ENCODE data around the gene ZNF649. TPM values are rescaled to one million over a fixed set of nuclear protein-coding genes. Genes with fewer than 3 reads are reported as not detected.

ZNF649 gene
- 0.12 to 0.25 TPM (median 0.19 TPM) in 4 of 5 replicates, not detected in the other for total RNA-seq (2022; extraction: Qiagen RNA extraction; ENCODE audit: low read depth)

GRCh38 chr19:51904331-51905165 is at the start of gene ZNF649:
ZNF649 (minus strand) TSS chr19:51905017; CDS start chr19:51900107, 4,910 bp downstream.

GRCh38 chr19:51926784-51927741 is 22.2 kb upstream of the ZNF649 start, which contains the start of gene ZNF613:
ZNF613 (plus strand) TSS chr19:51927472; CDS start chr19:51936221, 8,749 bp downstream.

GRCh38 chr19:51887522-51888498 is 17.0 kb downstream of the ZNF649 start, which contains the start of gene ZNF577:
ZNF577 (minus strand) TSS chr19:51887951; CDS start chr19:51880382, 7,569 bp downstream.

Other genes with a start within 250 kb of the ZNF649 start
- 7.6 to 19.2 TPM (median 13.6 TPM) in 5 replicates for gene SPACA6, start 211.7 kb downstream of the ZNF649 start, total RNA-seq (2022; extraction: Qiagen RNA extraction; ENCODE audit: low read depth)
- gene HAS1, start 181.0 kb downstream of the ZNF649 start, total RNA-seq (2022; extraction: Qiagen RNA extraction; ENCODE audit: low read depth), result not detected in 5 replicates
- 0.08 to 0.14 TPM (median 0.08 TPM) in 3 of 5 replicates, not detected in the others for gene FPR1, start 153.1 kb downstream of the ZNF649 start, total RNA-seq (2022; extraction: Qiagen RNA extraction; ENCODE audit: low read depth)
- not detected in 5 replicates for gene FPR2, start 143.8 kb downstream of the ZNF649 start, total RNA-seq (2022; extraction: Qiagen RNA extraction; ENCODE audit: low read depth)
- not detected in 5 replicates for gene FPR3, start 109.9 kb downstream of the ZNF649 start, total RNA-seq (2022; extraction: Qiagen RNA extraction; ENCODE audit: low read depth)
- 0.06 to 0.13 TPM in 2 of 5 replicates, not detected in the others for gene ZNF577, start 17.1 kb downstream of the ZNF649 start, total RNA-seq (2022; extraction: Qiagen RNA extraction; ENCODE audit: low read depth)
- gene ZNF613, start 22.5 kb upstream of the ZNF649 start, total RNA-seq (2022; extraction: Qiagen RNA extraction; ENCODE audit: low read depth), result 1.00 to 2.1 TPM (median 1.4 TPM) in 5 replicates
- gene ZNF350, start 81.8 kb upstream of the ZNF649 start, total RNA-seq (2022; extraction: Qiagen RNA extraction; ENCODE audit: low read depth), result 3.3 to 5.9 TPM (median 4.0 TPM) in 5 replicates
- gene ZNF615, start 103.2 kb upstream of the ZNF649 start, total RNA-seq (2022; extraction: Qiagen RNA extraction; ENCODE audit: low read depth), result 3.3 to 4.6 TPM (median 4.3 TPM) in 5 replicates
- 2.3 to 4.0 TPM (median 3.1 TPM) in 5 replicates for gene ZNF614, start 123.4 kb upstream of the ZNF649 start, total RNA-seq (2022; extraction: Qiagen RNA extraction; ENCODE audit: low read depth)
- gene ZNF432, start 143.8 kb upstream of the ZNF649 start, total RNA-seq (2022; extraction: Qiagen RNA extraction; ENCODE audit: low read depth), result 1.3 to 2.5 TPM (median 1.8 TPM) in 5 replicates
- gene ZNF841, start 190.7 kb upstream of the ZNF649 start, total RNA-seq (2022; extraction: Qiagen RNA extraction; ENCODE audit: low read depth), result 1.7 to 3.1 TPM (median 1.8 TPM) in 5 replicates
- gene ZNF616, start 234.9 kb upstream of the ZNF649 start, total RNA-seq (2022; extraction: Qiagen RNA extraction; ENCODE audit: low read depth), result 0.48 to 1.4 TPM (median 0.79 TPM) in 5 replicates